Brain microvascular endothelial cell (primary cell): ENCODE measurements around the gene PDE4D.

Experiments
- DNase-seq: peaks from one replicate; pipeline ENCODE4 v3.0.0-alpha.2; 2020
- H3K27ac ChIP-seq: fragments of 250-450 bp; sonication (Bioruptor Pico); 2 replicates; pipeline ENCODE4 v1.5.1; 2020; ENCODE audit warnings: mild to moderate bottlenecking, moderate library complexity
- H3K27me3 ChIP-seq: fragments of 250-450 bp; sonication (Bioruptor Pico); replicated peaks from 2 replicates; pipeline ENCODE4 v1.5.1; 2020; ENCODE audit warnings: mild to moderate bottlenecking
- H3K36me3 ChIP-seq: fragments of 250-450 bp; sonication (Bioruptor Pico); replicated peaks from 2 replicates; pipeline ENCODE4 v1.5.1; 2020; ENCODE audit warnings: mild to moderate bottlenecking
- H3K4me3 ChIP-seq: 2 replicates; pipeline ENCODE4 v1.5.1; 2011; ENCODE audit warnings: low read depth, mild to moderate bottlenecking, control low read depth, low read length, moderate library complexity
- CTCF ChIP-seq: IDR thresholded peaks from 2 replicates; pipeline ENCODE4 v1.5.1; 2011; ENCODE audit warnings: low read depth, mild to moderate bottlenecking, moderate library complexity, low read length, control low read depth, inconsistent platforms; ENCODE audit errors: missing control alignments
- in situ Hi-C: cut with HindIII; loops from 2 replicates; pipeline ENCODE4 v1.10.0; 2017; ENCODE audit warnings: low sequenced_read_pairs, low pct_ligation_motif_present

PDE4D gene

GRCh38 chr5:59571067-59571466, 322.5 kb downstream of the PDE4D start:
- no peak for DNase-seq
- no peak for TF ChIP-seq CTCF
- Histone ChIP-seq H3K27me3 (no peaks in the 10 kb centered on the region), H3K27ac (no peak overlapping the region), H3K36me3 (no peaks in the 10 kb centered on the region), H3K4me3 (no peak overlapping the region)
- in situ Hi-C loops = no loop called here

- no peaks in the 10 kb centered on the region for H3K36me3 ChIP-seq
- in situ Hi-C loops = no loop called here
- H3K4me3 ChIP-seq = no peak overlapping the region
- no peak for TF ChIP-seq CTCF
- DNase-seq = no peak
- H3K27me3 ChIP-seq = no peaks in the 10 kb centered on the region
- H3K27ac ChIP-seq = no peak overlapping the region
Measured at GRCh38 chr5:59569608-59570334, 323.8 kb downstream of the PDE4D start.

GRCh38 chr5:59569158-59569557, 324.4 kb downstream of the PDE4D start:
- DNase-seq = no peak
- in situ Hi-C loops = no loop called here
- TF ChIP-seq CTCF = no peak

GRCh38 chr5:59568161-59568560, 325.4 kb downstream of the PDE4D start:
- no peak for TF ChIP-seq CTCF
- Histone ChIP-seq H3K27me3 (no peaks in the 10 kb centered on the region), H3K4me3 (no peak overlapping the region), H3K27ac (no peak overlapping the region), H3K36me3 (no peaks in the 10 kb centered on the region)
- in situ Hi-C loops = no loop called here
- DNase-seq = no peak

More at GRCh38 chr5:59569158-59569557, 324.4 kb downstream of the PDE4D start:
- H3K27me3 ChIP-seq = no peaks in the 10 kb centered on the region
- H3K27ac ChIP-seq = no peak overlapping the region
- no peaks in the 10 kb centered on the region for H3K36me3 ChIP-seq
- H3K4me3 ChIP-seq = no peak overlapping the region

- no peak for TF ChIP-seq CTCF
- Histone ChIP-seq H3K27ac (no peak overlapping the region), H3K36me3 (no peaks in the 10 kb centered on the region), H3K4me3 (no peak overlapping the region), H3K27me3 (no peaks in the 10 kb centered on the region)
- in situ Hi-C loops = no loop called here
- no peak for DNase-seq
Measured at GRCh38 chr5:59565551-59565950, 328.0 kb downstream of the PDE4D start.

GRCh38 chr5:59564895-59565294, 328.6 kb downstream of the PDE4D start:
- in situ Hi-C loops = no loop called here
- Histone ChIP-seq H3K4me3 (no peak overlapping the region), H3K27ac (no peak overlapping the region), H3K27me3 (no peaks in the 10 kb centered on the region), H3K36me3 (no peaks in the 10 kb centered on the region)
- no peak for TF ChIP-seq CTCF
- DNase-seq = no peak
